DLD1 (cell line): ENCODE measurements around the gene PKD2.
"Not testable (repeated sequence)": the region's sequence is repeated elsewhere in the genome, so short reads cannot be mapped to it uniquely, and the experiment has no call there.

Experiments used
- in situ Hi-C: cut with HindIII; loops from 2 replicates; pipeline ENCODE4 v1.10.0; 2017; ENCODE audit warnings: low sequenced_read_pairs

The PKD2 gene

GRCh38 chr4:88107406-88108107 is 100.1 kb downstream of the PKD2 start:
- in situ Hi-C loops = no loop called here

- in situ Hi-C loops = not testable (repeated sequence)
Observed at GRCh38 chr4:88108108-88108465, 100.7 kb downstream of the PKD2 start.

GRCh38 chr4:88108747-88109122 is 101.3 kb downstream of the PKD2 start:
- in situ Hi-C loops = no loop called here

- in situ Hi-C loops = no loop called here
Observed at GRCh38 chr4:88109123-88109881, 101.9 kb downstream of the PKD2 start.

GRCh38 chr4:88110826-88111225 is 103.4 kb downstream of the PKD2 start:
- in situ Hi-C loops = no loop called here

GRCh38 chr4:88112856-88113255 is 105.4 kb downstream of the PKD2 start:
- in situ Hi-C loops = no loop called here

- in situ Hi-C loops = no loop called here
Observed at GRCh38 chr4:88115587-88115986, 108.2 kb downstream of the PKD2 start.

GRCh38 chr4:88119943-88120342 is 112.5 kb downstream of the PKD2 start:
- in situ Hi-C loops = no loop called here

- in situ Hi-C loops = not testable (repeated sequence)
Observed at GRCh38 chr4:88122260-88122659, 114.8 kb downstream of the PKD2 start.
